Endothelial cell of umbilical vein (primary cell): ENCODE measurements around the gene TEX28. TPM values are rescaled to one million over a fixed set of nuclear protein-coding genes. Genes with fewer than 3 reads are reported as not detected.
"Not testable (repeated sequence)": the region's sequence is repeated elsewhere in the genome, so short reads cannot be mapped to it uniquely, and the experiment has no call there.

ENCODE experiments used
- BruUV-seq: library from RNA; stranded (reverse); fragments of 400-500 nt; replicated peaks from 2 replicates; lab custom pipeline; 2021; lab: Mats Ljungman, UMichigan
- CTCF ChIA-PET: fragments of 300-600, 350-600 bp; sonication (Branson Sonifier 250); formaldehyde crosslinking; loops from one replicate; lab custom pipeline; 2021; ENCODE audit warnings: antibody characterized with exemption, inconsistent platforms; lab: Charles Lee
- POLR2A ChIA-PET: fragments of 300-600, 350-600 bp; sonication (Branson Sonifier 250); formaldehyde crosslinking; loops from one replicate; lab custom pipeline; 2021; ENCODE audit warnings: antibody characterized with exemption, inconsistent platforms; lab: Charles Lee
- DNase-seq: peaks from one replicate; pipeline ENCODE4 v3.0.0-alpha.2; 2011; ENCODE audit warnings: low read depth, low spot score
- FAIRE-seq: peaks from 2 replicates; lab custom pipeline; 2011; peaks lifted over from hg19 to GRCh38; lab: Jason Lieb, UNC
- H2AFZ ChIP-seq: 2 replicates; pipeline ENCODE4 v1.6.0; 2012; ENCODE audit warnings: low read depth, low read length, control low read depth, inconsistent platforms
- H3K27ac ChIP-seq: 2 replicates; pipeline ENCODE4 v1.5.1; 2011; ENCODE audit warnings: low read depth, mild to moderate bottlenecking, control low read depth, low read length, moderate library complexity; ENCODE audit not compliant: insufficient read depth
- H3K27me3 ChIP-seq, 2 experiments: 2 replicates each; pipeline versions ENCODE4 v1.6.0 to v1.6.1; 2011; ENCODE audit warnings: low read length in 2 of 2, mixed read lengths in 1 of 2; ENCODE audit not compliant: control insufficient read depth in 2 of 2, insufficient read depth in 2 of 2
- H3K36me3 ChIP-seq, 2 experiments: 2 replicates in 1 of 2; 3 replicates in 1 of 2; pipeline ENCODE4 v1.5.1; 2011; ENCODE audit warnings: low read length in 2 of 2, mild to moderate bottlenecking in 1 of 2, moderate library complexity in 1 of 2; ENCODE audit not compliant: control insufficient read depth in 2 of 2, insufficient read depth in 2 of 2; ENCODE audit errors: extremely low read depth in 1 of 2
- H3K4me1 ChIP-seq: 3 replicates; pipeline ENCODE4 v1.5.1; 2011; ENCODE audit warnings: mild to moderate bottlenecking, low read length; ENCODE audit not compliant: control insufficient read depth, insufficient read depth; ENCODE audit errors: extremely low read depth
- H3K4me2 ChIP-seq: 2 replicates; pipeline ENCODE4 v1.6.1; 2011; ENCODE audit warnings: low read length, control low read depth, mixed read lengths; ENCODE audit not compliant: insufficient read depth
- H3K4me3 ChIP-seq, 3 experiments: fragments of 200-600 bp in 1 of 3; sonication (generic), shearing (Covaris generic) in 1 of 3; replicated peaks in 1 of 3; 2 replicates each; pipeline ENCODE4 v1.5.1; 2011 to 2016; ENCODE audit warnings: control low read depth in 3 of 3, low read length in 3 of 3, mild to moderate bottlenecking in 2 of 3, inconsistent platforms in 1 of 3, low read depth in 1 of 3, moderate library complexity in 1 of 3; ENCODE audit not compliant: insufficient read depth in 1 of 3
- H3K79me2 ChIP-seq: 2 replicates; pipeline ENCODE4 v1.6.0; 2012; ENCODE audit warnings: low read length, inconsistent platforms; ENCODE audit not compliant: control insufficient read depth, insufficient read depth
- H3K9ac ChIP-seq: replicated peaks from 2 replicates; pipeline ENCODE3; 2011; ENCODE audit warnings: low read length, control low read depth; ENCODE audit not compliant: insufficient read depth; ENCODE audit errors: extremely low read depth
- H3K9me1 ChIP-seq: replicated peaks from 3 replicates; pipeline ENCODE4 v1.6.0; 2011; ENCODE audit warnings: mild to moderate bottlenecking, low read length; ENCODE audit not compliant: control insufficient read depth, insufficient read depth; ENCODE audit errors: extremely low read depth
- H3K9me3 ChIP-seq: replicated peaks from 2 replicates; pipeline ENCODE4 v1.5.1; 2012; ENCODE audit warnings: low read length, inconsistent platforms; ENCODE audit not compliant: control insufficient read depth, insufficient read depth
- H4K20me1 ChIP-seq: replicated peaks from 2 replicates; pipeline ENCODE3; 2011; ENCODE audit warnings: mild to moderate bottlenecking, low read length; ENCODE audit not compliant: control insufficient read depth, insufficient read depth; ENCODE audit errors: extremely low read depth
- CTCF ChIP-seq, 2 donors: IDR thresholded peaks; 1 replicate in 1 of 2; 2 replicates in 1 of 2; pipeline ENCODE4 v1.5.1; 2011; ENCODE audit warnings: low read length in 2 of 2, mild to moderate bottlenecking in 2 of 2, moderate library complexity in 2 of 2, control low read depth in 1 of 2, inconsistent platforms in 1 of 2, low read depth in 1 of 2; ENCODE audit not compliant: insufficient read depth in 1 of 2; ENCODE audit errors: extremely low read depth in 1 of 2
- EZH2 ChIP-seq: IDR thresholded peaks from 2 replicates; pipeline ENCODE4 v1.6.1; 2012; ENCODE audit warnings: borderline replicate concordance, low read depth, mild to moderate bottlenecking, moderate library complexity, low read length, inconsistent platforms; ENCODE audit not compliant: severe bottlenecking
- FOS ChIP-seq: IDR thresholded peaks from 2 replicates; pipeline ENCODE4 v1.6.1; 2011; ENCODE audit warnings: mild to moderate bottlenecking, low read length, moderate library complexity, borderline replicate concordance; ENCODE audit not compliant: insufficient read depth
- GATA2 ChIP-seq: IDR thresholded peaks from 2 replicates; pipeline ENCODE4 v1.7.0; 2011; ENCODE audit warnings: low read depth, mild to moderate bottlenecking, moderate library complexity, mixed read lengths, low read length; ENCODE audit not compliant: insufficient read length, insufficient read depth
- JUN ChIP-seq: IDR thresholded peaks from 2 replicates; pipeline ENCODE4 v1.6.1; 2011; ENCODE audit warnings: borderline replicate concordance, low read depth; ENCODE audit not compliant: insufficient read length, insufficient read depth
- MAX ChIP-seq: IDR thresholded peaks from 2 replicates; pipeline ENCODE4 v1.6.1; 2011; ENCODE audit not compliant: insufficient read depth, insufficient read length
- MYC ChIP-seq: IDR thresholded peaks from one replicate; pipeline ENCODE4 v1.6.1; 2011; ENCODE audit warnings: mild to moderate bottlenecking, low read depth, low read length
- POLR2A ChIP-seq: IDR thresholded peaks from 2 replicates; pipeline ENCODE4 v1.6.1; 2012; ENCODE audit warnings: low read depth, mild to moderate bottlenecking, control low read depth, low read length
- POLR2AphosphoS5 ChIP-seq: IDR thresholded peaks from 2 replicates; pipeline ENCODE4 v1.6.1; 2012; ENCODE audit warnings: low read depth, mild to moderate bottlenecking, control low read depth, low read length, moderate library complexity; ENCODE audit not compliant: insufficient read depth
- dilution Hi-C: fragments of 300-500 bp; cut with MboI; formaldehyde crosslinking; loops from one replicate; pipeline ENCODE4 v1.15.0; 2019; ENCODE audit warnings: low sequenced_read_pairs; ENCODE audit not compliant: extremely low pct_ligation_motif_present
- intact Hi-C: fragments of 100-400 bp; cut with micrococcal nuclease; formaldehyde crosslinking; loops from one replicate; pipeline ENCODE4 v1.10.0; 2022
- polyA plus RNA-seq, 4 experiments: library from polyadenylated mRNA; depleted of rRNA in 3 of 4; stranded (reverse) in 3 of 4; unstranded in 1 of 4; fragments of >200 nt; gene quantifications; 2 replicates each; pipeline versions ENCODE4 v1.2.1 to v1.2.3, GENCODE V29; 2011 to 2012; ENCODE audit warnings: missing spikeins in 1 of 4
- total RNA-seq: library from RNA; stranded (reverse); gene quantifications from 2 replicates; pipeline ENCODE4 v1.2.3, GENCODE V29; 2021

The TEX28 gene
- total and polyA plus RNA-seq, 2 donors (not counting 3 experiments of a cell fraction or from before 2014, with no cell fraction given) = not detected

- no peaks in the 10 kb centered on the region for H3K36me3 ChIP-seq
- CTCF ChIA-PET = no interaction called here
- no peak for FAIRE-seq
- dilution Hi-C loops = no loop called here
- no peak within 1 kb of the TSS for H3K4me2 ChIP-seq
- no peaks in the 10 kb centered on the region for H3K79me2 ChIP-seq
- H3K9ac ChIP-seq = no peak within 1 kb of the TSS
- no peaks in the 10 kb centered on the region for H3K4me1 ChIP-seq
- DNase-seq = no peak
- intact Hi-C loops = no loop called here
- H3K27ac ChIP-seq = no peak within 1 kb of the TSS
- TF ChIP-seq EZH2 (no peak), FOS (no peak), POLR2AphosphoS5 (no peak), POLR2A (no peak), CTCF (IDR thresholded peaks at IDR 0.05; ENCODE audit: extremely low read depth in 1 of 2, insufficient read depth in 1 of 2, low read depth in 1 of 2, low read length in 2 of 2) (no peak), GATA2 (no peak), JUN (no peak), MAX (no peak), MYC (no peak)
- BruUV-seq = no TSS peak
- no peak within 1 kb of the TSS for H3K4me3 ChIP-seq
- H3K9me1 ChIP-seq = no peaks in the 10 kb centered on the region
- no peaks in the 10 kb centered on the region for H3K9me3 ChIP-seq
- H3K27me3 ChIP-seq = no peaks in the 10 kb centered on the region
- H4K20me1 ChIP-seq = no peaks in the 10 kb centered on the region
- POLR2A ChIA-PET = no interaction called here
- H2AFZ ChIP-seq = no peak within 1 kb of the TSS
Measured at GRCh38 chrX:154295664-154296310, 863 bp upstream of the TEX28 start, which contains the start of gene TKTL1. Gene TKTL1, plus strand, starts transcription at chrX:154295795. Its CDS starts 65 bp downstream, at chrX:154295860.

- H3K9ac ChIP-seq, H3K79me2 ChIP-seq, H3K4me3 ChIP-seq, BruUV-seq, H2AFZ ChIP-seq, H3K27ac ChIP-seq, H3K9me1 ChIP-seq, H4K20me1 ChIP-seq, FAIRE-seq, H3K4me1 ChIP-seq, H3K27me3 ChIP-seq, POLR2A ChIA-PET, DNase-seq, CTCF ChIA-PET, H3K4me2 ChIP-seq, H3K9me3 ChIP-seq, dilution Hi-C loops, H3K36me3 ChIP-seq, intact Hi-C loops: not testable (repeated sequence)
Measured at GRCh38 chrX:154286406-154286805, 8.5 kb downstream of the TEX28 start.
